Neural crest cell (in vitro differentiated cells): ENCODE data around the gene KRTAP4-12. TPM values are rescaled to one million over a fixed set of nuclear protein-coding genes. Genes with fewer than 3 reads are reported as not detected.
"Not testable (repeated sequence)": the region's sequence is repeated elsewhere in the genome, so short reads cannot be mapped to it uniquely, and the experiment has no call there.

ENCODE experiments used
- DNase-seq: peaks from one replicate; pipeline ENCODE4 v3.0.0; 2021; ENCODE audit warnings: low read depth, mixed read lengths, low spot score
- H3K27ac Mint-ChIP-seq: one replicate; pipeline ENCODE4 v1.8.0; 2021; ENCODE audit warnings: mild to moderate bottlenecking, mixed read lengths; ENCODE audit not compliant: unreplicated experiment
- H3K27me3 Mint-ChIP-seq: 2 replicates; pipeline ENCODE4 v1.8.0; 2021; ENCODE audit warnings: low read depth, mild to moderate bottlenecking, mixed read lengths
- H3K36me3 Mint-ChIP-seq: 2 replicates; pipeline ENCODE4 v1.8.0; 2021; ENCODE audit warnings: low read depth, mild to moderate bottlenecking, mixed read lengths
- H3K4me1 Mint-ChIP-seq: 2 replicates; pipeline ENCODE4 v1.8.0; 2021; ENCODE audit warnings: mixed read lengths
- H3K4me3 Mint-ChIP-seq: one replicate; pipeline ENCODE4 v1.8.0; 2021; ENCODE audit warnings: mild to moderate bottlenecking, mixed read lengths
- H3K9me3 Mint-ChIP-seq: 2 replicates; pipeline ENCODE4 v1.8.0; 2021; ENCODE audit warnings: mixed read lengths
- total RNA-seq: library from RNA; stranded (reverse); gene quantifications from 2 replicates; pipeline ENCODE4 v1.2.1, GENCODE V29; 2021
- TF ChIP-seq, protein P1 (sequence below): fragments of 200-600 bp; sonication (generic); conservative IDR thresholded peaks from 2 replicates; pipeline ENCODE4 v1.5.0; 2021; ENCODE audit warnings: antibody characterized with exemption, mild to moderate bottlenecking

KRTAP4-12 gene
- total RNA-seq, 1 donor from 2014 or later, result not detected

DNA sequence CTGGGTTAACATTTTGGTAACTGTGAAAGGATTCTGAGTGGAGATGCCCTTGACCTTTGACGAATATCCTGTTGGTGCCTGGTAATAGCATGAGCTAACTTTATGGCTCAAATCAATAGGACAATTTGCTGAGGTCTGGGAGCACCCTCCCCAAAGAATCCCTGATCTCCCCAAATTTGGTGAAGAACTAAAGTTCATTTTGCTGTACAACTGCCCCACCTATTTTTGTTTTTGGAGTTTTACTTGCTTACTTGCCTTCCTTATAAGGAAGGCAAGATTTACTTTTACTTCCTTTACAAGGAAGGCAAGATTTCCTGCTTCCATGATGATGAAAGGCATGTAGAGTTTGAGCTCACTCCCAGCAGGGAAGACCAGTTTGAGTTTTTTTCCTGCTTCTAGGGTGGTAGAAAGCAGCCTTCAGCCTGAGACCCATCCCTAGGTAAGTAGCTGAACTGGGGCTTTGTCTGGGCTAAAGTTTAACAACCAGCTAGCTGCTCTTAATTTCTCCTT lies 16.0 kb downstream of the KRTAP4-12 start:
- H3K27ac Mint-ChIP-seq, result no peak overlapping the region
- no peaks in the 10 kb centered on the region for H3K4me1 Mint-ChIP-seq
- H3K9me3 Mint-ChIP-seq, result peaks cover 5% of the 10 kb centered on the region
- peaks cover 12% of the 10 kb centered on the region for H3K27me3 Mint-ChIP-seq
- H3K4me3 Mint-ChIP-seq, result no peak overlapping the region
- H3K36me3 Mint-ChIP-seq, result peaks cover 3% of the 10 kb centered on the region
- TF ChIP-seq, protein P1, sequence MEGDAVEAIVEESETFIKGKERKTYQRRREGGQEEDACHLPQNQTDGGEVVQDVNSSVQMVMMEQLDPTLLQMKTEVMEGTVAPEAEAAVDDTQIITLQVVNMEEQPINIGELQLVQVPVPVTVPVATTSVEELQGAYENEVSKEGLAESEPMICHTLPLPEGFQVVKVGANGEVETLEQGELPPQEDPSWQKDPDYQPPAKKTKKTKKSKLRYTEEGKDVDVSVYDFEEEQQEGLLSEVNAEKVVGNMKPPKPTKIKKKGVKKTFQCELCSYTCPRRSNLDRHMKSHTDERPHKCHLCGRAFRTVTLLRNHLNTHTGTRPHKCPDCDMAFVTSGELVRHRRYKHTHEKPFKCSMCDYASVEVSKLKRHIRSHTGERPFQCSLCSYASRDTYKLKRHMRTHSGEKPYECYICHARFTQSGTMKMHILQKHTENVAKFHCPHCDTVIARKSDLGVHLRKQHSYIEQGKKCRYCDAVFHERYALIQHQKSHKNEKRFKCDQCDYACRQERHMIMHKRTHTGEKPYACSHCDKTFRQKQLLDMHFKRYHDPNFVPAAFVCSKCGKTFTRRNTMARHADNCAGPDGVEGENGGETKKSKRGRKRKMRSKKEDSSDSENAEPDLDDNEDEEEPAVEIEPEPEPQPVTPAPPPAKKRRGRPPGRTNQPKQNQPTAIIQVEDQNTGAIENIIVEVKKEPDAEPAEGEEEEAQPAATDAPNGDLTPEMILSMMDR, result no peak
- no peak for DNase-seq

DNA sequence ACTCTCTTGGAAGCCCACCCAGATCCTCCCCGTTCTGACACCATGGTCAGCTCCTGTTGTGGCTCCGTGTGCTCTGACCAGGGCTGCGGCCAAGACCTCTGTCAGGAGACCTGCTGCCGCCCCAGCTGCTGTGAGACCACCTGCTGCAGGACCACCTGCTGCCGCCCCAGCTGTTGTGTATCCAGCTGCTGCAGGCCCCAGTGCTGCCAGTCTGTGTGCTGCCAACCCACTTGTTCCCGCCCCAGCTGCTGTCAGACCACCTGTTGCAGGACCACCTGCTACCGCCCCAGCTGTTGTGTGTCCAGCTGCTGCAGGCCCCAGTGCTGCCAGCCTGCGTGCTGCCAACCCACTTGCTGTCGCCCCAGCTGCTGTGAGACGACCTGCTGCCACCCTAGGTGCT lies 18.6 kb downstream of the KRTAP4-12 start, which contains the start of gene KRTAP4-9:
KRTAP4-9 (plus strand) TSS at position 43 of the 400 bp plus-strand sequence; CDS start at position 43, 0 bp downstream.
- not testable (repeated sequence) for H3K36me3 Mint-ChIP-seq, H3K4me1 Mint-ChIP-seq, H3K27ac Mint-ChIP-seq, H3K4me3 Mint-ChIP-seq, DNase-seq, H3K9me3 Mint-ChIP-seq
- H3K27me3 Mint-ChIP-seq, result peaks cover 12% of the 10 kb centered on the region

GRCh38 chr17:41104386-41105038 lies 19.5 kb downstream of the KRTAP4-12 start:
- peaks cover 17% of the 10 kb centered on the region for H3K27me3 Mint-ChIP-seq
- H3K4me1 Mint-ChIP-seq, H3K27ac Mint-ChIP-seq, H3K4me3 Mint-ChIP-seq, H3K9me3 Mint-ChIP-seq, DNase-seq, H3K36me3 Mint-ChIP-seq: not testable (repeated sequence)

DNA sequence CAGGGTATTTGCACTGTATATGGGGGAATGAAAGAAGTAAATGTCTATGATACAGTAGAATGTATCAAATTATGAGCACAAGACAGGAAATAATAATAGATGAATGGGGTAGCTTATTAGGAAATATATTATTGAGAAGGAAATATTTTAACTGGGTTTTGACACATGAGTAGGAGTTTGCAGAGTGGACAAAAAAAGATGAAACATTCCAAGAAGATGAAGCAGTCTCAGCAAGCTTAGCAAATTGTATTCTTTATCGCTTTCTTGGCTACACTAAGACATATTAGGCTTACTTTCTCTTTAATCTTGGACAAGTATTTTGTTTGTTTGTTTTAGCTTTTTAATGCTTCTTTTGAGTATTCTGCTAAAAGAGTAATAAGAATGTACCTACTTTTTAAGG lies 20.1 kb downstream of the KRTAP4-12 start:
- Mint-ChIP-seq H3K27me3 (peaks cover 17% of the 10 kb centered on the region), H3K4me1 (no peaks in the 10 kb centered on the region), H3K4me3 (no peak overlapping the region), H3K36me3 (no peaks in the 10 kb centered on the region), H3K9me3 (peaks cover 2% of the 10 kb centered on the region), H3K27ac (no peak overlapping the region)
- TF ChIP-seq, protein P1, result no peak
- DNase-seq, result no peak

- DNase-seq, result no peak
- Mint-ChIP-seq H3K4me3 (no peak within 1 kb of the TSS), H3K27me3 (peaks cover 27% of the 10 kb centered on the region), H3K36me3 (no peaks in the 10 kb centered on the region), H3K27ac (no peak within 1 kb of the TSS), H3K4me1 (no peaks in the 10 kb centered on the region), H3K9me3 (no peaks in the 10 kb centered on the region)
- TF ChIP-seq, protein P1, result no peak
Observed at GRCh38 chr17:41101586-41102259, 22.3 kb downstream of the KRTAP4-12 start, which contains the start of gene KRTAP4-16. KRTAP4-16 (minus strand) TSS chr17:41102209; CDS start chr17:41102209, 0 bp downstream.

DNA sequence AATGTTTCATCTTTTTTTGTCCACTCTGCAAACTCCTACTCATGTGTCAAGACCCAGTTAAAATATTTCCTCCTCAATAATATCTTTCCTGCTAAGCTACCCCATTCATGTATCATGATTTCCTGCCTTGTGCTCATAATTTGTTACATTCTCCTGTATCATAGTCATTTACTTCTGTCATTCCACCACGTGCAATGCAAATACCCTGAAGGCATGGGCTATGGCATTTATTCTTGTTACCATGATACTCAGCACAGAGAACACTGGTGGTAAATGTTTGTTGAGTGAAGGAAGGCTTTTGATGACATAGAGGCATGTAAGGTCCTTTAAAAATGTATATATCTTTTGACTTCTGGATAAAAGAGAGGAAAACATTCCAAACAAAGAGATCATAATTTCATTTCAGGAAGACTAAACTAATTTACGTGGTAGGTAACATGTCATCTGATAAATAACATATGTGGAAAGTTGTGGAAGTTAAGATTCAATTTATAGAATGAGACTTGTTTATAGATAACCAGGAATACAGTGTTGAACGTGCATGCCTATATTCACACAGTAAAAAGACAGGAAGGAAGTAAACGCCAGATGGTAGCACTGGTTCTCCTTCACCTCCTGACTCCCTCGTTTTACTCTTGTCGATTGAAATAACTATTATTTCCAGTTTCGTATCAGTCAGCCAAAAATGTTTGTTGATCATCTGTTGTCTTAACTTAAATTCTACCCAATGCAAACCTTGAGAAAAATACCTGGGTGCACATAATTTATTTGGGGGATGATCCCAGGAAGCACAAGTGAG lies 24.1 kb downstream of the KRTAP4-12 start:
- not testable (repeated sequence) for H3K27ac Mint-ChIP-seq, H3K4me3 Mint-ChIP-seq, H3K9me3 Mint-ChIP-seq, DNase-seq, H3K36me3 Mint-ChIP-seq, H3K4me1 Mint-ChIP-seq
- peaks cover 30% of the 10 kb centered on the region for H3K27me3 Mint-ChIP-seq
